ENCODE measurements around the gene TRPM7. TPM values are rescaled to one million over a fixed set of nuclear protein-coding genes. Genes with fewer than 3 reads are reported as not detected.

The TRPM7 gene
- 19.9 and 46.8 TPM in 2 replicates for total RNA-seq

DNA sequence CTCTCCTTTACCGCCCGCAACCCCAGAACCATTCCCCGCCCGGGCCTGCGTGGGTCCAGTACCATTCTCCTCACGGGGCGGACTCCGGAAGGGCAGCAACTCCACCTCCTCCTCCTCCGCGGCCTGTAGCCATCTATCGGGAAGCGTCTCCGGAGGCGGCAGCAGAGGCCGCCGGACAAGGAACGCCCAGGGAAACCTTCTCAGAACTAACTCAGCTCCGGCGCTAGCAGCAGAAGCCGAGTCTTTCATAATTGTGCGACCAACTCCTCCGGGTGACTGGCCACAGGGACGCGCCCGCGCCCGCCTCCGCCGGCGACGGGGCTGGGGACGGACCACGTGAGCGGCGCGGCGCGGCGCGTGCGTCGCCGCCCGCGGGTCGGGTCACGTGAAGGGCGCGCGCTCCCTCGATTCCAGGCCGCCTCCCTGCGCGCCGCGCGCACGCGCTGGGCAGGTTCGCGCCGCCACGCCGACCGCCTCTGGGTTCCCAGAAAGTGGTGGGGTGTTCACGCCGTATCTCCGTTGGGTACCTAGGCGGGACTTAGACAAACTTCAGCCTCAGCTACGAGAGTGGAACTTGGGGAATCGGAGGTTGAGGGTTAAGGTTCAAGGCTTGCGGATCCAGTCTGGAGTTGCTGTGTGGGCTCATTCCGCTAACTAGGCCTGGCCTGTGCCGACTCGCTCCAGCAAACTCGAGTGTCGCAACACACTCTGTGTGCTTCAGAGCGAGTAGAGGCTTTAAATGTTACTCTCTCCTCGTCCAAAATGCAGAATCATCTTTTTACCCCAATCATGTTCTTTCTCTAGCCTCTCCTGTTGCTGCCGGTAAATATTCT is at the start of gene TRPM7:
TSS of gene TRPM7 (minus strand) at position 329 of the 833 bp plus-strand sequence. CDS start at position 65, 264 bp downstream.

GRCh38 chr15:50546566-50546965 is 140.0 kb downstream of the TRPM7 start, which contains the start of gene USP50:
Gene USP50 (minus strand): TSS chr15:50546666. CDS start chr15:50546525, 141 bp downstream.

Other genes starting within 250 kb of the TRPM7 start
- gene USP50, start 140.1 kb downstream of the TRPM7 start, total RNA-seq, result 0.69 TPM in 1 of 2 replicates, not detected in the other
- 50.0 and 183 TPM in 2 replicates for gene SPPL2A, start 78.9 kb upstream of the TRPM7 start, total RNA-seq
- gene AP4E1, start 221.9 kb upstream of the TRPM7 start, total RNA-seq, result 6.0 and 12.7 TPM in 2 replicates

Data from bladder microvascular endothelial cell (primary cell).